Liver (tissue), 3 donors: ENCODE data around the gene RNF217.

Experiments used
- CTCF ChIP-seq: fragments of 150-350 bp; IDR thresholded peaks from 2 replicates; pipeline ENCODE4 v1.5.1; 2017; ENCODE audit warnings: improper control_type of control experiment, low read depth, low read length; ENCODE audit not compliant: missing input control
- EGR1 ChIP-seq, 2 donors: IDR thresholded peaks; 2 replicates each; pipeline ENCODE4 v1.6.1; 2016 to 2018; ENCODE audit warnings: antibody characterized with exemption in 2 of 2, low read depth in 2 of 2
- RAD21 ChIP-seq, 2 donors: IDR thresholded peaks; 2 replicates each; pipeline ENCODE4 v1.6.1; 2016; ENCODE audit warnings: antibody characterized with exemption in 2 of 2, mild to moderate bottlenecking in 2 of 2
- SP1 ChIP-seq: IDR thresholded peaks from 2 replicates; pipeline ENCODE4 v1.6.1; 2018; ENCODE audit warnings: antibody characterized with exemption, mild to moderate bottlenecking
- YY1 ChIP-seq: IDR thresholded peaks from 2 replicates; pipeline ENCODE4 v1.6.1; 2016; ENCODE audit warnings: antibody characterized with exemption, mild to moderate bottlenecking
- TF ChIP-seq, protein P1 (sequence below): IDR thresholded peaks from 2 replicates; pipeline ENCODE4 v1.6.1; 2016; ENCODE audit warnings: antibody characterized with exemption
- TF ChIP-seq, protein P2 (sequence below): IDR thresholded peaks from 2 replicates; pipeline ENCODE4 v1.6.1; 2016; ENCODE audit warnings: antibody characterized with exemption, mild to moderate bottlenecking
- donor health status: healthy.
- donor health status: healthy.

GRCh38 chr6:125107896-125108295 is 145.7 kb downstream of the RNF217 start:
- TF ChIP-seq CTCF, result no peak
- TF ChIP-seq RAD21 (IDR thresholded peaks at IDR 0.05), result no peak
- TF ChIP-seq EGR1 (IDR thresholded peaks at IDR 0.05; ENCODE audit: low read depth in 2 of 2), result no peak
- TF ChIP-seq, protein P1, sequence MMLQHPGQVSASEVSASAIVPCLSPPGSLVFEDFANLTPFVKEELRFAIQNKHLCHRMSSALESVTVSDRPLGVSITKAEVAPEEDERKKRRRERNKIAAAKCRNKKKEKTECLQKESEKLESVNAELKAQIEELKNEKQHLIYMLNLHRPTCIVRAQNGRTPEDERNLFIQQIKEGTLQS, result no peak
- TF ChIP-seq, protein P2, sequence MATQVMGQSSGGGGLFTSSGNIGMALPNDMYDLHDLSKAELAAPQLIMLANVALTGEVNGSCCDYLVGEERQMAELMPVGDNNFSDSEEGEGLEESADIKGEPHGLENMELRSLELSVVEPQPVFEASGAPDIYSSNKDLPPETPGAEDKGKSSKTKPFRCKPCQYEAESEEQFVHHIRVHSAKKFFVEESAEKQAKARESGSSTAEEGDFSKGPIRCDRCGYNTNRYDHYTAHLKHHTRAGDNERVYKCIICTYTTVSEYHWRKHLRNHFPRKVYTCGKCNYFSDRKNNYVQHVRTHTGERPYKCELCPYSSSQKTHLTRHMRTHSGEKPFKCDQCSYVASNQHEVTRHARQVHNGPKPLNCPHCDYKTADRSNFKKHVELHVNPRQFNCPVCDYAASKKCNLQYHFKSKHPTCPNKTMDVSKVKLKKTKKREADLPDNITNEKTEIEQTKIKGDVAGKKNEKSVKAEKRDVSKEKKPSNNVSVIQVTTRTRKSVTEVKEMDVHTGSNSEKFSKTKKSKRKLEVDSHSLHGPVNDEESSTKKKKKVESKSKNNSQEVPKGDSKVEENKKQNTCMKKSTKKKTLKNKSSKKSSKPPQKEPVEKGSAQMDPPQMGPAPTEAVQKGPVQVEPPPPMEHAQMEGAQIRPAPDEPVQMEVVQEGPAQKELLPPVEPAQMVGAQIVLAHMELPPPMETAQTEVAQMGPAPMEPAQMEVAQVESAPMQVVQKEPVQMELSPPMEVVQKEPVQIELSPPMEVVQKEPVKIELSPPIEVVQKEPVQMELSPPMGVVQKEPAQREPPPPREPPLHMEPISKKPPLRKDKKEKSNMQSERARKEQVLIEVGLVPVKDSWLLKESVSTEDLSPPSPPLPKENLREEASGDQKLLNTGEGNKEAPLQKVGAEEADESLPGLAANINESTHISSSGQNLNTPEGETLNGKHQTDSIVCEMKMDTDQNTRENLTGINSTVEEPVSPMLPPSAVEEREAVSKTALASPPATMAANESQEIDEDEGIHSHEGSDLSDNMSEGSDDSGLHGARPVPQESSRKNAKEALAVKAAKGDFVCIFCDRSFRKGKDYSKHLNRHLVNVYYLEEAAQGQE, result no peak
- no peak for TF ChIP-seq SP1
- no peak for TF ChIP-seq YY1
